GM23248 (cell line): ENCODE data around the gene KSR2.

Experiments
- EZH2 ChIP-seq: fragments of 200-600 bp; sonication (generic); IDR thresholded peaks from 2 replicates; pipeline ENCODE4 v1.6.1; 2018; ENCODE audit warnings: antibody characterized with exemption, mild to moderate bottlenecking; ENCODE audit not compliant: insufficient read depth, poor library complexity, severe bottlenecking
- EZH2phosphoT487 ChIP-seq: fragments of 200-600 bp; sonication (generic); IDR thresholded peaks from 2 replicates; pipeline ENCODE4 v1.6.1; 2018; ENCODE audit warnings: antibody characterized with exemption, moderate library complexity, mild to moderate bottlenecking, low read depth; ENCODE audit not compliant: insufficient read depth

GRCh38 chr12:117855165-117855564 lies 113.6 kb downstream of the KSR2 start:
- TF ChIP-seq EZH2 (no peak), EZH2phosphoT487 (no peak)
